Fibroblast of skin of scalp (primary cell): ENCODE data around the gene PPP1CA. TPM values are rescaled to one million over a fixed set of nuclear protein-coding genes. Genes with fewer than 3 reads are reported as not detected.

Experiments used
- DNase-seq: peaks from one replicate; pipeline ENCODE4 v3.0.0-alpha.2; 2013
- polyA plus RNA-seq, 2 experiments: library from polyadenylated mRNA; unstranded; fragments of 120-200 nt; gene quantifications; one replicate each; pipeline ENCODE4 v1.2.1, GENCODE V29; 2013; ENCODE audit not compliant: insufficient read length in 2 of 2

Gene PPP1CA
- 161 TPM for polyA plus RNA-seq (2013, experiment 1 of 2; ENCODE audit: insufficient read length)
- polyA plus RNA-seq (2013, experiment 2 of 2; ENCODE audit: insufficient read length), result 156 TPM

DNA sequence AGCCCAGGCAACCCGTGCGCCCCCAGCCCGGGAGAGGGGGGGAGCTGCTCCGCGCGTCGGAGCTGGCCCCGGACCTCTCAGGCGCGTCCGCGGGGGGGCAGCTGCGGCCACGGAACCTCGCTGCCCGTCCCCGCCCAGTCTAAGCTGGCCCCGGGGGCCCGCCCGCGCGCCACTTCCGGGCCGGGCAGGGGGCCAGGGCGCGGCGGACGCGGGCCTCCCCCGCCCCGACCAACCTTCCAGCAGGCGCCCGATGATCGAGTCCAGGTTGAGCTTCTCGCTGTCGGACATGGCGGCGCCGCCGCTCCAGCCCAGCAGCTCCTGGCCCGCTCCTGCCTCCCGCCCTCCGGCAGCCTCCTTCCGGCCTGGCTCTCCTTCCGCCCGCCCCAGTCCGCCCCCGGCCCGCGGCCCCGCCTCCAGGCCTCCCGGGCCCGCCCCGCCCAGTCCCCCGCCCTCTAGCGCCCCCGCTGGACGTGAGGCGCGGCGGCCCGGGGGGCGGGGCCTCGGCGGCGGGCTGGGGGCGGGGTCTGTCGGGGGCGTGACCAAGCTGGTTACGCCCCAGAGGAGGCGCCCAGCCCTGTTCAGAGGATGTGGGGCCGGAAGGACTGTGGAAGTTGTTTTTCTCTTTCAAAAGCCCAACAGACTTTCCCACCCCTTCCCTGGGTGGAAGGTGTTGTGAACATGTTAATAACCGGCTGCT lies at the start of gene PPP1CA:
TSS of gene PPP1CA (minus strand) at position 364 of the 697 bp plus-strand sequence. CDS start at position 288, 76 bp downstream.
- peak; percentile 91 for DNase-seq

DNA sequence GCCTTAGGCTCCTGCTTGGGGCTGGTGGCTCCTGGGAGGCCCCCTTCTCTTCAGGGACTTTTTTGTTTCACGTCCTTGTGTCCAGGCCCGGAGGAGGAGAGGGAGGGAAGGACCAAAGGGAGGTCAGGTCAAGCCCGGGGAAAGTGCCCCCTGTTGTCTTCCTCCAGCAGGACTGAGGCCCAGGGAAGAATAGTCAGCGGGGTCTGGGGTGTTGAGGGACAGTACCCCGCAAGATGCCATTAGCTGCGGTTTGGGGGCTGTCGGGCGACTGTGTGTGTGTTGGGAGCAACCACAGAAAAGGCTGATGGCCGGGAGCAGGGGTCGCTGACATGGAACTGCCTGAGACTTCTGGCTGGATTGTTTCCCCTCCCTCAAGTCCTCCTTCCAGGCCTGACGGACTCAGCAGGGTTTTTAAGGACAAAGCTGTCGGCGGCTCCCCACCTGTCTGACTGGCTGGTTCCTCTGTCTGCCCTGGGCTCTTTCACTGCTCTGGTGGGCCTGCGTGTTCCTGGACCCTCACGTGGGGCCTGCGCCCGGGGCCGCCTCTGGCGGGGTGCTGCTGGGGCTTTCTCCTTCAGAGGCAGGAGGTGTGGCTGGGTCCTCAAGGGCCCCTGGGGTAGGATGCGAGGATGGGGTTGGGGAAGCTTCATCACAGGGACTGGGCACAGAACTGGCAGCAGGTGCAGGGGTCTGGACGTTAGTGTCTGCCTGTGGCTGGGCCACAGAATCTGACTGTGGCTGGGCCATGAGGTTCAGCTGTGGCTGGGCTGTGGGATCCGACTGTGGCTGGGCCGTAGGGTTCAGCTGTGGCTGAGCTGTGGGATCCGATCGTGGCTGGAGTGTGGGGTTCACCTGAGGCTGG lies 49.4 kb upstream of the PPP1CA start:
- no peak for DNase-seq

DNA sequence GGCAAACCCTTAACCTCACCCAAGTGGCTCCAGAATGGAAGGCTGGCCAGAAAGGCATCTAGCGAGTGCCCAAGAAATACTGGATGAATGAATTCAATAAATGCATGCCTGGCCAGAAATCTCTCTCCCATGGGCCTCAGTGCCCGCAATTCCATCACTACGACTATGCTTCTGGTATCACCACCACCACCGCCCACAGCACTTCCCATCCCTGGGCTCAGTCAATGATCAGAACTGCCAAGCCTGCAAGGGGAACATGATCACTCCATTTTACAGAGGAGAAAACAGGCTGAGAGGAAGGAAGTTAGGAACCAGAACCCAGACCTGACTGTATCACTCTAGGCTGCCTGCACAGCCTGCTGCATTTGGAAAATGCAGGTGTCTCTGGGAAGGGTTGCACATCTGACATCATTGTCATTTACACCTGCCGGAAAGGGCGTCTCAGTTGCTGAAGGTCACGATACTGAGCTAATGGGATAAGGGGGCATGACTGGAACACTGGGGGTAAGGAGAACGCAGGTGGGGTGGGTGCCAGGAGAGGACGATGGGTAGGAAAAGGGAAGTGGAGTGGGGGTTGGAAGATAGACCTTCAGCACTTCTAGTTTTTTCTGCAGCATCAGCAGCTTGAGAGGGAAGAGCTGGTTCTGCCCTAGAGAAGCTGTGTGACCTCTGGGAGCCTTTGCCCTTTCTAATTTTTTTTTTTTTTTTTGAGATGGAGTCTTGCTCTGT lies 47.6 kb upstream of the PPP1CA start:
- DNase-seq, result no peak

- no peak for DNase-seq
These were observed 46.6 kb upstream of the PPP1CA start for GRCh38 chr11:67448220-67448609.

DNA sequence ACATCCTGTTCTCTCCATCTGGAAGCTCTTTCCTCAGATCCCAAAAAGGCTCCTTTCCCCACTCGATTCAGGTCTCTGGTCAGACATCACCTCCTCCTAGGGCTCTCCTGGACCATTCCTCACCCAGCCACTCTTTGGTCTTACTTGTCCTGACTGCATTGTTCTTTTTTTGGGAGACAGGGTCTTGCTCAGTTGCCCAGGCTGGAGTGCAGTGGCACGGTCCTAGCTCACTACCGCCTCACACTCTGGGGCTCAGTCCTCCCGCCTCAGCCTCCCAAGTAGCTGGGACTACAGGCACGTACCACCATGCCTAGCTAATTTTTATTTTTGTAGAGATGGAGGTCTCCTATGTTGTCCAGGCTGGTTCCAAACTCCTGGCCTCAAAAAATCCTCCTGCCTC lies 43.9 kb upstream of the PPP1CA start:
- no peak for DNase-seq

DNA sequence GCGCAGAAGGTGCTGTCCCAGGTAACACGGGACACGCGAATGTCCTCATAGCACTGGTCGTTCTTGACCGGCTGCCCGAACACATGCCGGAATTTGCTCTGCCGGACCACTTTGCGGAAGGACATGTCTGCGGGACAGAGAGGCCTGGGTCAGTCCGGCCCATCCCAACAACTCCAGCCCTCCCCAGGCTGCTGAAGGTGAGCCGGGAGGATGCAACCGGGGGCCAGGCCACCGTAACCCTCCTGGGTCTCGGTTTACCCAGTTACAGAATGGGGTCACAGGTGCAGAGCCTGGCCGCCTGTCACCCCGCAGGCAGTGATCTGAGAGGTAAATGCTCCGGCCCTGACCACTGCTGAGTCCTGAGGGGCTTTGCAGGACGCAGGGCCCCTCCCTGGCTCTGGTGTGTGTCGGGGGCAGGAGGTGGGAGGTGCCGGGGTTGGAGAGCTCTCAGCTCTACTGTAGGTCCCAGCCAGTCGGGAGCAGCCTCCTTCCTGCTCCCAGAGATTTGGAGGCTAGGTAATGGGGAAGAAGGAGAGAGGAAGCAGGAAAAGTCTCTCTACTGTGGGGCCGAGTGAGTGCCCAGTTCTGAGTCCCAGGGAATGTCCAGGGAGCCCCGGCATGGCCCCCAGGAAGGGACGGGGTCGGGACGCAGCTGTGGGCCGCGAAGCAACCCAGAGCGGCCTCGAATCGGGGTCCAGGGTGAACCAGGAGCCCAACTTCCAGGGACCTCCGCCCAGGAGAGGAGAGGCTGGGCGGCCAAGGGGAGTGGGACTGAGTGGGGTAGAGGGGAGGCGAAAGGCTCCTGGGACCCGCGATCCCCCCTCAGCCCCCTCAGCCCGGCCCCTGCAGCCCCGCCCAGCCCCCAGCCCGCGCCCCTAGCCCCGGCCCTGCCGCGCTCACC lies 41.1 kb upstream of the PPP1CA start:
- no peak for DNase-seq

GRCh38 chr11:67441731-67442351 lies 40.2 kb upstream of the PPP1CA start:
- no peak for DNase-seq

DNA sequence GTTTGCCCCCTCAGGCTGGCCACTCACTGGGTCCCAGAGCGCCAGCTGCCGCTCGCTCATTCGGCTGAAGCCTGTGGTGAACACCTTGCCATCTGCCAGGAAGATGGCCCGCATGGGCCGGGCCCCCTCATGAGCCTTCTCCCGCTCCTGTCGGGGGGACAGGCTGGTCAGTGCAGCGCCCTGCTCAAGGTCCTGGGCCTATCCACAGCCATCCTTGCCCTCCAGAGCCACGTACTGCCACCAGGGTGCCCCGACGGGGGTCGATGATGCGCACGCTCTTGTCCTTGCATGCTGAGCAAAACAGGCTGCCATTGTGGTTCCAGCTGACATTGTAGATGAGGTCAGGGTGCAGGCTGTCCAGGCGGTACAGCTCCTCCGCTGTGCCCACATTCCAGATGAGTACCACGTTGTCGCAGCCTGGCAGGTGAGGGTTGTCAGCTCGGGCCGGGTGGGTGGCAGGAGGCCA lies 39.5 kb upstream of the PPP1CA start:
- DNase-seq, result no peak

DNA sequence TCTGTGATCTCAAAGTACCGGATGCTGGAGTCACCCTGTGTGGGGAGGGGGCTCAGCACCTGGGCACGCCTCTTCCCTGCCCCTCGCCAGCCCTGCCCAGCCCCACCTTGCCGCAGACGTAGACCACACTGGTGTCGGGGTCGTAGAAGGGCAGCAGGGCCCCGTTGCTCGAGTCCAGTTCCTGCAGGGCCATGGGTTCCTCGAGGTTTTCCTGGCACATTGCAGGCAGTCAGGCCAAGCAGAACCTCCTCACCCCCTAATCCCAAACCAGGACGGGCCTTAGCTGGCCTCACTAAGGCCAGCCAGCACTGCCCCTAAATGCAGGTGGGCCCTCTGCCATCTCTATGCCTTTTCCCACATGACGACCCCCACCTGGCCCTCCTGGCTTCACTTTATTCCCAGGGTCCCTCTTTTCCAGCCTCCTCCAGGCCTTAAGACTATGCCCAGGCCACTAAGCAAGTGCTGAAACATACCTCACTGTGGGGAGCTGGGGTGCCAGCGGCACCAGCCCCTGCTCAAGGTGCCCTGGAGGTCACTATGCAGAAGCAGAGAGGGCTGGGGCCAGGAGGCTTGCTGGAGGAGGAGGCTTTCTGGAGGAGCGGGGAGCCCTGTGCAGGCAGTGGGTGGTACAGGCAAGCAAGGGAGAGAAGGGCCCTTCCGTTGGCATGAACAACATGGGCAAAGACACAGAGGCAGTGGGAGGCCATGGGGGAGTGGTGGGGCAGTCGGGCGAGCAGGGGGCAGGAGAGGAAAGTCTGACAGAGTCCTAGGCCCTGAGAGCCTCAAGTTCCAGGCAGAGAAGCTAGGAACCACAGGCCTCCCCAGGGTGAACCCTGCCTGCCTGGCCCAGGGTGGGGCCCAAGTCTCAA lies 38.8 kb upstream of the PPP1CA start:
- DNase-seq, result no peak

- DNase-seq, result peak; percentile 29
These were observed 37.9 kb upstream of the PPP1CA start for GRCh38 chr11:67439321-67440228.

DNA sequence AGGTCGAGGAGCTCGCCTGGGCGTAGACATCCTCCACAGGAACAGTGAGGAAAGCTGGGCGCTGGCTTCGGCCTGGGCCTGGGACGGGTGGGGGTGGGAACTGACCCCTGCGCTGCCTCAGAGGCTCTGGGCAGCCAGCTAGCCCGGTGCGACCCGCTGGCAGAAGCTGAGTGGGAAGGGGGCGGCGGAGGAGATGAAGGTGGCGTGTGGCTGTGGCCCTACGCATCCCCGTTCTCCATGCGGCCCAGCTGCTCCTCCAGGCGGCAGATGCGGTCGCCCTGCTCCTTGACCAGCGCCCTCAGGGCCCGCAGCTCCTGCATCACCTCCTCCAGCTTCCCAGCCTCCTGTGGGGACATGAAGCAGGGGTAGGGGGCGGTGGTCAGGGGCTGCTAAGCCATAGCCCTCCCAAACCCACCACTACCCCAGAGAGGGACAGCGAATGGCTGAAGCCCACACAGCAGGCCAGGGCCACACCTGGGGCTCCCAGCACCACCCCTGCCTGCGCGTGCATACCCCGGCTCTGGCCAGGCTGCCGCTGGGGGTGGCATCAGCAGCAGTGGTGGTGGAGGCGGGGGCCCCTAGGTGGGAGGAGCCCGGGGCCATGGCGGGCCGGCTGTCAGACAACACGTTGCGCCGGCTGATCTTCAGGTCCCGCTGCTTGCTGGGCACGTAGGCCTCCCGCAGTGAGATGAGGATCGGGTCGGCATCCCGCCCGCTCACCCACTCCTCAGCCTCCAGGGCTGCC lies 36.7 kb upstream of the PPP1CA start:
- DNase-seq, result no peak

DNA sequence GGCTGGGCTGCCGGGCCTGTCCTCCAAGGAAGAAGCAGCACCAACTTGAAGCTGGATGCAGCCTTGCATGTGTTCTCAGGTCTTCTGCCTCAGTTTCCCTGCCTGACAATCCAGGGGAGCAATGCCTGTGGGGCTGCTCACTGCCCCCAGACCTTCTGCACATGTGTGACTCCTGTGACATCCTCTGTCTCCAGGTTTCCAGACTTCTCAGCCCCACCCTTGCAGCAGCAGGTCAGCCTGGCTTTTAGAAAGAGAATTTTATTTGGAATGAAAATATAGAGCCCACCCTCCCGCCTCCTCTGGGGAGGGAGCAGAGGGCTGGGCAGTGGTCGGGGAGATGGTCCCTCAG lies 36.1 kb upstream of the PPP1CA start:
- no peak for DNase-seq

DNA sequence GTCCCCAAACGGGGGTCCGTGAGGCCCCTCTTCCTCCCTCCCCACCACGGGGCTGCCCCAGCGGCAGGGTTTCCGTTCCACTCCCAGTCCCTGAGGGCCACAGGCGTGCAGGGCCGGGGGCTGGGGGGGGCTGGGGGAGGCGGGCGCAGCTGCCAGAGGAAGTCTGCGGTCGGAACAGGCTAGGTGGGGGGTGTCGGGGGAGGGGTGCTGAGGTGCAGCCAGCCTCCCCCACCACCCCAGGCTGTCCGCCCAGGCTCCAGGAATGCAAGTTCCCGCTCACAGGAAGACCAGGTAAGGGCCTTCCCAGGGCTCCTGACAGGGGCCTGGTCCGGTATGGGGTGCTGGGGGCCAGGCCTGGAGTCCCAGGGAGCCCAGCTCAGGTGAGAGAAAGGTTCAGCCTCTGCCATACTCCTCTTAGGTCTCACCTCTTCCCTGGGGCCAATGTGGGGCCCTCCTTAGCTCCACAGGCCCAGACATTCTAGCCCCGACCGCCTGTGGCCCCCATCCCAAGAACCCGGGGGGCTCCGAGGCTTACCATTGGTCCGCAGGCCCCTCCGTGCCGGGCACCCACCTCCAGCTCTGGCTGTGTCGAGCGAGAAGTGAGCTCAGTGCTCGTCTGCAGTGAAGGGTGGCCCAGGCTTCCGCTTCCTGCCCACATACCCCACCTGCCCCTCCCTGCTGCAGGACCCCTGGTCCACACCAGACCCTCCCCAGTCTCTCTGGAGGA lies 35.6 kb upstream of the PPP1CA start, which contains the start of gene PTPRCAP:
TSS of gene PTPRCAP (minus strand) at position 601 of the 727 bp plus-strand sequence. CDS start at position 538, 63 bp downstream.
- peak; percentile 28 for DNase-seq

DNA sequence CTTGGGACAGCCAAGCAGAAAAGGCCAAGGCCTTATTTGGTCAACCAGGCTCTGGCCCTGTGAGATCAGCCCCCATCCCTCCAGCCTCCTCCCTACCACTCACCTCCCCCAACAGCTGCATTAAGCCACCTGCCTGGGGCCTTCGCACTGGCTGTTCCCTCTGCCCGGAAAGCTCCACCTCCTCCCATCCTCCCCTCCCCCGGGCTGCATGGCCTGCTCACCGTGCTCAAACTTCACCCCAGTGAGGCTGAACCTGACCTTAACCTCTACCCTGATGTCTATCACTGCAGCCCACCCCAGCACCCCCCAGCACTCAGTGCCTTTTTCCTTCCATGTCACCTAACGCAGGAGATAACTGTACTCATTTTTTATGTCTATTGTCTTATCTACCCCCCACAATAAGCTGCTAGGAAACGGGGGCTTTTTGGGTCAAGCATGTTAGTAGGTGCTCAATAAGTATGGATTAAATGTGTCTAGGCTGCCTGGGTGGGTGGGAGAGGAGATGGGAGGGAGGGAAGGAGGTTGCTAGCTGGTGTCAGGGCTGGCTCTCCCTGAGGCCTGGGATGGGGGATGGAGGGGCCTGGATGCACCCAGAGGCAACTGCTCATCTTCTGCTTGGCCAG lies 34.9 kb upstream of the PPP1CA start:
- peak; percentile 54 for DNase-seq

DNA sequence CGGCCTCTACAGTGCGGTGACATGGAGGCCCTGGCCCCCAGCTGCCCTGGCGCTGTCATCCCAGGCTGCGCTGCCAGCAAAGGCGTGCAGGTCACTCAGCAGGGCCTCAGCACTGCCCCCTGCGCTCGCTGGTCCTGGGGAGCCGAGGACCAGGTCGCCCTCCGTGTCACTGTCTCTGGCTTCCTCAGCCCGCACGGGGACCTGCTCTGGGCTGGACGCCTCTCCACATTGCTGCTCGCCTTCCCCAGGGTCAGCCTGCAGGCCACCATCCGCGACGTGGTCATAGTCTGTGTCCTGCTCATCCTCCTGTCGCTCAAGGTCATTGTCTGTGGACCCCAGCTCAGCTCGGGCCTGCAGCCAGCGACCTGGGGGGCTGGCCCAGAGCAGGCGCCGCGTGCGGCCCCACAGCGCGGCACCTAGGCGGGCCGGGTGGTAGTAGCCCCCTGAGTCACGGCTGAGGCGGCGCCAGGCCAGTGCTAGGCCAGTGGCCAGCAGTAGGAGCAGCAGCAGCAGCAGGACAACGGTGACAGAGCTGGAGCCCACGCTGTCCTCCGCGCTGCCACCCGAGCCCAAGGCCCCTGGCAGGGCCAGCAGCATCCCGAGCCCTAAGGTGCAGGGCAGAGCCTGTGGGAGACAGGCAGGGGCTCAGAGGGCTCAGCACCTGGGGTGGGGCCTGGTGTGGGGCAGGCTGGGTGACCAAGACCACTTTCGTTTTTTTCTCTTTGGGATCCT lies 34.2 kb upstream of the PPP1CA start:
- no peak for DNase-seq

DNA sequence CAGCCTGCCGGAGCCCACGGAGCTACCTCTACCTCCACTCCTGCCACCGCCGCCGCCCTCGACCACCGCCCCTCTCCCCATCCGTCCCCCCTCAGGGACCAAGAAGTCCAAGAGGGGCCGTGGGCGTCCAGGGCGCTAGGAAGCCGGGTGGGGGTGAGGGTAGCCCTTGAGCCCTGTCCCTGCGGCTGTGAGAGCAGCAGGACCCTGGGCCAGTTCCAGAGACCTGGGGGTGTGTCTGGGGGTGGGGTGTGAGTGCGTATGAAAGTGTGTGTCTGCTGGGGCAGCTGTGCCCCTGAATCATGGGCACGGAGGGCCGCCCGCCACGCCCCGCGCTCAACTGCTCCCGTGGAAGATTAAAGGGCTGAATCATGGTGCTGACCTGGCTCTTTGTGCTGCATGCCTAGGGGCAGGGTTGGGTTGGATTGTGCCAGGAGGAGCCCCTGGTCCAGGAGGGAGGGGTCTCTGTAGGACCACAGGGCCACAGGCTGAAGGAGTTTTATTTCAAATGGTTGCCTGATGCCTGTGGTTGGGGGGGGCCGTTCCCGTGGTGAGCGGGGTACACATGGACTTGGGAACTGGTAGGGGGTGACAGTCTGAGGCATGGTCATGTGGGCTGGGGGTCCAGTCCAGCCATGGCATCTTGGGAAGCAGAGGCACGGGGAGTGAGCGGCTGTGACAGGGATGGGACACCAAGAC lies 33.5 kb upstream of the PPP1CA start:
- no peak for DNase-seq
